HG02678 (cell line): ENCODE measurements around the gene NME8.

Experiments
- ATAC-seq: cut with Tn5 transposase; IDR thresholded peaks from one replicate; pipeline ENCODE4 v1.9.1; 2021; ENCODE audit warnings: mild to moderate bottlenecking, moderate library complexity; ENCODE audit not compliant: unreplicated experiment

The NME8 gene

GRCh38 chr7:37901236-37901827 lies 52.9 kb downstream of the NME8 start:
- no peak for ATAC-seq

- ATAC-seq: no peak
These were observed 53.6 kb downstream of the NME8 start for GRCh38 chr7:37901890-37902524.

- no peak for ATAC-seq
These were observed 59.9 kb downstream of the NME8 start for GRCh38 chr7:37908221-37908788.

GRCh38 chr7:37912756-37913155 lies 64.4 kb downstream of the NME8 start:
- ATAC-seq: no peak

- ATAC-seq: no peak
These were observed 67.0 kb downstream of the NME8 start for GRCh38 chr7:37915438-37915837.

- no peak for ATAC-seq
These were observed 67.7 kb downstream of the NME8 start for GRCh38 chr7:37916017-37916672.

DNA sequence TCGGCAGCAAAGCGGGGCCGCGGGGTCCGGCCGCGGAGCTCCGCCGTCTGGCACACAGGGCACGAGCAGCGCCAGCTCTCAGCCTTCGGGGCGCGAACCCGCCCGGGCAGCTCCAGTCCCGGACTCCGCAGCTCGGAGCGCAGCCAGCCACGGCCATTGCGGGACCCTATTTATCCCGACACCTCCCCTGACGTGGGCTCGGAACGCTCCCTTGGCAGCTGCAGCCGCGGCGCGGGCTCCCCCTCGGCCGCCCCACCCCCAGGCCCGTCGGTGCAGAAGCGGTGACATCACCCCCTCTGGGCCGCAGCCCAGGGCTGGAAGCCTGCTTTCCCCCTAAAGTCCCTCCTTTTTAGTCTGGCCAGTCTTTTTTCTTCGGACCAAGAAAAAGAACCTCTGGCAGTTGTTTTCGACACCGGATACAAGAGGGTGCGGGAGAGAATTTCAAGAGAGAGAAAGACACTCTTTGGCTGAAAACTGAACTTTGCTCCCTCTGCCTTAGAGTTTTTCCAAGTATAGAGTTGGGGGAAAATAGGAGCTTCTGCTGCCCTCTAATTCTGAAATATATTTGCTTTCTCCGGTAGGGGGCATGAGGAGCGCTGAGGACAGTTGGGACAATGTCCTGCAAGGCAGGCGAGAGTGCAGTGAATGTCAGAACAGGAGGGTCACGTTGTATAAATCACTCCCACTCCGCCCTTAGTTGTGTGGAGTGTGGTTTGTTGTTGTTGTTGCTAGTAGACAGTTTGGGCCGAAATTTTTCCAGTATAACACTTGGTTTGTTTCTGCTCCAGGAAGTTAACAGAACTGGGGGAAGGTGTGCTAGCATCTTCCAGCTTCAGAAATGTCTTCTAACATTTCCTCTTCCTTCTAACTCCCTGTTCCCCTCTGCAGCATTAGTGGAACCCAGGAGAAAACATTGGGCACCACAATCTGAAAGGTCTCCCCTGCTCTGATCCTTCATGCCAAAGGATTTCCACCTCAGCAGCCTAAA lies 68.6 kb downstream of the NME8 start, which contains the start of gene SFRP4:
SFRP4 (minus strand) TSS at position 145 of the 988 bp plus-strand sequence. CDS start 280 bp downstream, outside the sequence.
- peak; percentile 39 for ATAC-seq

- ATAC-seq: no peak
These were observed 70.1 kb downstream of the NME8 start for GRCh38 chr7:37918526-37918925.

DNA sequence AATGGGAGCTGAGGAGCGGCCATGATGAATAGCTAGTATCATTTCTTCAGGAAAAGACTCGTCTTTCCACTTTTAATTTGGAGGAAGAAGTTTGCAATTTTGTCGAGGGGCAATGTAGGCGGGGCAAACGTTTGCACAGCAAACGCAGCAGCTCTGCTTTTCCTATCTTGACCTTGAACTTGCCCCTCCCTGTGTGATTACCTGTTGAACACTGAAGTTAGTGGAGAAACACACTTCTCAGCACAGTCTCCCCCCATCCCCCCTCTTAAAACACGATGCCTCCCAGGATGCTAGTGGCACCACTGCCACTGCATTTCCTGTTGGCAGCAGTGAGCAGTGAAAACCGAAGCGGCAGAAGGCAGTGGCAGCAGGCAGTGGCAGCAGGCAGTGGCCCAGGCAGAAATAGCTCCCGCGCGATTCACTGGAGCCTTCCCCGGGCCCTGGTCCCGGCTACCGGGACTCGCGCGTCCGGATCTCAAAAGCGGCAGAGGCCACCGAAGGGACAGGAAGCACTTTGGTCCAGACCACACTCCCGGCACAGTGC lies 72.0 kb downstream of the NME8 start, which contains the start of gene EPDR1:
EPDR1 (plus strand) TSS at position 336 of the 544 bp plus-strand sequence. CDS start 300 bp downstream, outside the sequence.
- peak; percentile 51 for ATAC-seq

GRCh38 chr7:37920849-37921805 lies 72.7 kb downstream of the NME8 start:
- peak; percentile 51 for ATAC-seq

DNA sequence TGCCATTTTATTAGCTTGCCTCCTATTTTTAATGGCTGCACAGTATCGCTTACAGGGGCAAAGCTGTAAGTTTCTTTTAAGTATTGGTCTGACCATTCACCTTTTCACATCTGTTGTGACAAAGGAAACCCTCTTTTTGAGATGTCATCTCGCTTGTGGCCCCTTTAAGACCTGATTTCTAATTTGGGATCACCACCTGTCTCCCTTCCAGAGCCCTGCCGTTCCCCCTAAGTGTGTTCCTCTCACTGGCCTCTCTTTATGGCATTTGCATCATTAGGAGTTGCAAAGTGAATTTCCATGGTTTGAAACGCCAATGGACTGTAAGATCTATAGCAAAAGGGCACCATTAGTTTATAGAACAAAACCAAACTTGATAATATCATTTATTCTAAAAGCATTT lies 73.5 kb downstream of the NME8 start:
- no peak for ATAC-seq

GRCh38 chr7:37923996-37924395 lies 75.6 kb downstream of the NME8 start:
- no peak for ATAC-seq

DNA sequence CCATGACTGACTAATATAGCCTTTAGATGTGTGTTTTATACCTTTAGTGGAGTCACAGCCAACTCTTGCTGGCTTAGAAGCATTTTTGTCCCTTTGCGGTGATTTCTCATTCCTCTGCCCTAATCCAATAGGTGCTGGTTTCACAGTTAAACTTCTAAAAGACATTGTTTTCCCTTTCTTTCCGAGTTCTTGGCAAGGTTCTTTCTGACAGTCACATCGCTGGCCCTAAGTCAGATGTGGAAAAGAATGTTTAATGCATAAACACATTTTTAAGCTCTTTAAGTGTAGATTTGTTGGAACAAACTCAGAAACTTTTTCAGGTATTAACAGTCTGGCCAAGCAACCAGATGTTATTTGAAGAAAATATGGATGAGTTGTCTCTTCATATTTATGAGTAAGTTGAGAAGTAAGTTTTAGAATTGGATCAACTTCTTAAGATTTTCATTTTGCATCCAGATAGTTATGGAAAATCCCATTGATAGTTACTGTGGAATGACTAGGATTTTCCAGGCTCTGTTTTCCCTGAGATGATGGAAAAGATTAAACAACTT lies 76.2 kb downstream of the NME8 start:
- ATAC-seq: no peak

GRCh38 chr7:37925620-37926019 lies 77.2 kb downstream of the NME8 start:
- no peak for ATAC-seq

- no peak for ATAC-seq
These were observed 79.5 kb downstream of the NME8 start for GRCh38 chr7:37927773-37928444.

DNA sequence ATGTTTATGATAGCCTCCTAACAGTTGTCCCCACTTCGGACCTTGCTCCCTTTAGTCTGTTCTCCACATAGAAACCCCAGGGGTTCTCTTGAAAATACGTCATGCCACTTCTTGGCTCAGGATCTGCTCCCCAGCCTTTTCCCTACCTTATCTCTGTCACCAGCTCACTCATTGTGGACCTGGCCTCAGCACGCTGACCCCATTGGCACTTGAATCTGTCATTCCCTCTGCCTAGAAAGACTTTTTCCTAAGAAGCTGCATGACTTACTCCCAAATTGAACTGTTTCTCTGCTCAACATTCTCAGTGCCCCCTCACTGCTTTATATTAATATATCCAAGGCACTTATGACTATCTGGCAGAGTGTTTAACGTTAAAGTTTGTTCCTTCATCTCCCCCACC lies 80.5 kb downstream of the NME8 start:
- no peak for ATAC-seq

GRCh38 chr7:37930226-37930948 lies 82.0 kb downstream of the NME8 start:
- ATAC-seq: no peak

- no peak for ATAC-seq
These were observed 84.1 kb downstream of the NME8 start for GRCh38 chr7:37932543-37932942.
